AG09319 (cell line): Measurements from ENCODE around the gene SLC39A12.

Experiments used
- DNase-seq: peaks from one replicate; pipeline ENCODE4 v3.0.0-alpha.2; 2010; ENCODE audit warnings: low read depth; ENCODE audit errors: extremely low read depth
- CTCF ChIP-seq: IDR thresholded peaks from 2 replicates; pipeline ENCODE4 v1.5.1; 2011; ENCODE audit warnings: low read depth, mild to moderate bottlenecking, inconsistent platforms, low read length, moderate library complexity

Gene SLC39A12

DNA sequence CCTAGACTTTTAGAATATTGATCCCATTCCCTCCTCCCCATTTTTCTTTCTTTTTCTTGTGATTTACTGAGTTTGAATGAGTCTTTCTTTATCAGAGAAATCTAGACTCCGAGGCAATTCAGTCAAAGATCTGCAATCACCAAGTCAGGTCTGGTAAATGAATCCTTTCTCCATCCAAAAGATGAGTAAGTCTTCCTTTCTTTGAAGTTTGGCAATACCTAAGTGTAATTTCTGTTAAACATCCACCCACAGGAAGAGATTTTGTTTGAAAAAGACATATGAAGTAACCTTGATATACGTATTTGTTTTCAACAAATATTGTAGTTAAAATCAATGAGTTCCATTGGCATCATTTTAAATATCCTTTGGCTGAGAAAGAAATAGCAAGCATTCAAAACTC, 58.3 kb downstream of the SLC39A12 start:
- TF ChIP-seq CTCF: no peak
- no peak for DNase-seq

DNA sequence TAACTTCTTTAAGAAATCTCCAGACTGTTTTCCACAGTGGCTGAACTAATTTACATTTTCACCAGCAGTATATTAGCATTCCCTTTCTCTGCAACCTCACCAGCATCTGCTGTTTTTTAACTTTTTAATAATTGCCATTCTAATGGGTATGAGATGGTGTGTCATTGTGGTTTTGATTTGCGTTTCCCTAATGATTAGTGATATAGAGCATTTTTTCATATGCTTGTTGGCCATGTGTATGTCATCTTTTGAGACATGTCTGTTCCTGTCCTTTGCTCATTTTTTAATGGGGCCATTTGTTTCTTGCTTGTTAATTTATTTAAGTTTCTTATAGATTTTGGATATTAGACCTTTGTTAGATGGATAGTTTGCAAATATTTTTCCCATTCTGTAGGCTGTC, 68.8 kb downstream of the SLC39A12 start:
- no peak for TF ChIP-seq CTCF
- DNase-seq: no peak

DNA sequence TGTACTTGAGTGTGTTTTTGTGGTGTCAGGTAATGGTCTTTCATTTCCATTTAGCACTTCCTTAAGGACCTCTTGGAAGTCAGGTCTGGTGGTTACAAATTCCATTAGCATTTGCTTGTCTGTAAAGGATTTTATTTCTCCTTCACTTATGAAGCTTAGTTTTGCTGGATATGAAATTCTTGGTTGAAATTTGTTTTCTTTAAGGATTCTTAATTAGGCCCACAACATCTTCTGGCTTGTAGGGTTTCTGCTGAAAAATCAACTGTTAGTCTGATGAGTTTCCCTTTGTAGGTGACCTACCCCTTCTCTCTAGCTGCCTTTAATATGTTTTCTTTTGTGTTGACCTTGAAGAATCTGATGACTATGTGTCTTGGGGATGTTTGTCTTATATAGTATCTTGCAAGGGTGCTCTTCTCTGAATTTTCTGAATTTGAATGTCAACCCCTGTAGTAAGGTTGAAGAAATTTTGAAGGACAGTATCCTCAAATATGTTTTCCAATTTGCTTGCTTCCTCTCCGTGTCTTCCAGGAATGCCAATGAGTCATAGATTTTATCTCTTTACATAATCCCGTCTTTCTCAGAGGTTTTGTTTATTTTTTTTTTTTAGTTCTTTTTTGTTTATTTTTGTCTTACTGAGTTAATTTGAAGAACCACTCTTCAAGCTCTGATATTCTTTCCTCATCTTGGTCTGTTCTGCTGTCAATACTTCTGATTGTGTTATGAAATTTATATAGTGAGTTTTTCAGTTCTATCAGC, 70.2 kb downstream of the SLC39A12 start:
- DNase-seq: no peak
- TF ChIP-seq CTCF: no peak

- no peak for TF ChIP-seq CTCF
- DNase-seq: no peak
Measured at GRCh38 chr10:18043148-18044006, 91.7 kb downstream of the SLC39A12 start.

DNA sequence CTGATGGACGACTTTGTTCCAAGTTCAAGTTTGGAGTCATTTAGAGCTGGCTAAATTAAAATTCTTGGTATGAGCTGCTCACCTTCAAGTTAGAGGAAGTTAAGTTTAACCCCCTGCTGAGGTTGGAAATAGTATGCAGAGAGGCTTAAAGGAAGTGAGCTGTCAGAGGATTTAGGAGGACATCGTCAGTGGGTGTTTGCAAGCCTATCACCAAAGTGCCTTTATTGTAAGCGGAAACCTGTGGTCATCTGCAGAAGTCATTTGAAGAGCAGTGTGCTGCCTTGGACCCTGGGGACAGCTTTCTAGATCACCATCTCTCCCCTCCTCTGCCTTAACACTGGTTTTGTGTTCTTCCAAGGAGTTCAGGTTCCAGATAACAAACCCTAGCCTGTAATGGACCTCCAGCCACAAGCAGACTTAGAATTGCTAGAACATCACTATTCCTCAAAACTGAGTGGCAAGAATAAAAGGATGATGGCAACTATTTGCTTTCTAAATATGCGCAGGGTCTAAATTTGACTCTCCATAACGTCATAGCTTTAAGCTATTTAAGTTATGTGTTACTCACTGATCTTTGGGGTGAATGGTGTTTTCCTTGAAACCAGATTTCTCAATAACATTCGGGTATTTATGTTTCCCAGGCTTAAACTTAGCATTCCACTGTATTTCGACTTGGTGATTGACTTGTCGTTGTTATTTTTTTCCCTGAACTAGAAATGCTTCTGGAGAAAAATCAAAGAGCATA, 93.4 kb downstream of the SLC39A12 start:
- no peak for DNase-seq

DNA sequence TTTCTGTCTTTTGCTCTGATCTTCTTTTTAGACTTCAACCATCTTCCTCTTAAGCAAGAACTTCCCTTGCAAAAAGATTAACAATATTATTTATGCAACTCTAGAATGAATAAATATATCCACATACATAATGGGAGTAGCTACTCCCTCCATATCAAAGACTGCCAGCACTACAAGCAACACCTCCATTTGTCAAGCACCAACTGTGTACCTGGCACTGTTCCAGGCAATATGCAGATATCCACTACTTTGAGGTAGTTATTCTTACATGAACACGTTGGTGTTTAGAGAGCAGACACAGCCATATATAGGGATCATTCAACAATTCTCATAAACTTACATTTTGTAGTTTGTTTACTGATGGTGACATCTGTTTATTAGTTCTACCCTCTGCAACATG, 104.9 kb downstream of the SLC39A12 start:
- no peak for DNase-seq
- no peak for TF ChIP-seq CTCF

More for the DNA sequence above, 93.4 kb downstream of the SLC39A12 start:
- no peak for TF ChIP-seq CTCF
